ENCODE results near the gene MSLN. TPM values are rescaled to one million over a fixed set of nuclear protein-coding genes. Genes with fewer than 3 reads are reported as not detected.
A peak's percentile ranks its signal among the peaks of the same experiment; 100 is the strongest.

The MSLN gene
- total and polyA plus RNA-seq, 2 experiments from 2014 or later = not detected

DNA sequence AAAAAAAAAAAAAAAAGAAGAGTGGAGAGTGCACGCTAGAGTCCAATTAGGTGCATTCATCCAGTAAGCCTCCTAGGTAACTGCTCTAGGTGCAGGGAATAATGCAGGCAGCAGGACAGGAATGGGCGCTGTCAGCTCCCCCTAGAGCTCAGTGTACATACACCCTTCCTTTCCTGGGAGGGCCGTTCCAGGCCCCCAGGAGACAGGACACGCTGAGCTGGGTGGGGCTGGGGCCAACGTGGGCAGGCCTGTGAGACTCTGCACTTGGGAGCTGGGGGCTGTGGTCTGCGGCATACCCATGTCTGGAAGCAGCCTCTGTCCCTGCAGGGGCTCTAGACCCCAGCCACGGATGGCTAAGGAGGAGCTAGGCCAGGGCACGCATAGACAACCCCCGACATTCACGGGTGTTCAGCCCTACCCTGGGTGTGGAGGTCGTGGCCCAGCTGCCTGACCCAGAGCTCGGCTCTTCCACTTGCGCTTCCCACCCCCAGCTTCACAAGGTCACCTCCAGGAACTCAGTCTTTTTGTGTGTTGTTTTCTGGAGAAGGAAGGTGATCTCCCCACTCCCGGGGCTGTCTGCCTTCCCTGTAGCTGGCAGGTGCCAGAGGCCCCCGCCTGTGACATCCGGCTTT, 40.6 kb upstream of the MSLN start:
- no peak for TF ChIP-seq EZH2 (IDR thresholded peaks at IDR 0.05; ENCODE audit: insufficient read depth, poor library complexity, severe bottlenecking)
- H3K36me3 ChIP-seq (ENCODE audit: low read depth) = no peaks in the 10 kb centered on the region
- H3K4me1 ChIP-seq (ENCODE audit: insufficient read depth) = peaks cover 4% of the 10 kb centered on the region; the same call in 1 of the 2 replicates
- H3K4me3 ChIP-seq = peak overlapping the region; percentile 75
- in situ Hi-C loops (cut with MboI) = no loop called here
- H3K9ac ChIP-seq = peak overlapping the region; percentile 75
- no peaks in the 10 kb centered on the region for H4K20me1 ChIP-seq (ENCODE audit: insufficient read depth)
- peak; percentile 38 for DNase-seq
- H3K4me2 ChIP-seq (ENCODE audit: unreplicated experiment) = peak overlapping the region; percentile 76
- H3F3A ChIP-seq (ENCODE audit: insufficient read depth) = no peaks in the 10 kb centered on the region
- 10 to 18% methylated on average over 15 to 16 of the region's 16 CpGs for WGBS, 2 experiments (ENCODE audit: low coverage in 1 of 2, low lambda C conversion rate in 2 of 2, missing lambda C conversion rate in 2 of 2)
- H3K79me2 ChIP-seq (ENCODE audit: insufficient read depth) = no peaks in the 10 kb centered on the region; the same call in 1 of the 2 replicates
- H3K9me3 ChIP-seq (ENCODE audit: low read depth) = no peaks in the 10 kb centered on the region
- no peaks in the 10 kb centered on the region for H3K9me2 ChIP-seq (ENCODE audit: insufficient read depth)
- H2AFZ ChIP-seq = peak overlapping the region; percentile 72
- H3K27me3 ChIP-seq (replicated peaks; ENCODE audit: insufficient read depth) = no peaks in the 10 kb centered on the region
- peak overlapping the region; percentile 58 for H3K27ac ChIP-seq

DNA sequence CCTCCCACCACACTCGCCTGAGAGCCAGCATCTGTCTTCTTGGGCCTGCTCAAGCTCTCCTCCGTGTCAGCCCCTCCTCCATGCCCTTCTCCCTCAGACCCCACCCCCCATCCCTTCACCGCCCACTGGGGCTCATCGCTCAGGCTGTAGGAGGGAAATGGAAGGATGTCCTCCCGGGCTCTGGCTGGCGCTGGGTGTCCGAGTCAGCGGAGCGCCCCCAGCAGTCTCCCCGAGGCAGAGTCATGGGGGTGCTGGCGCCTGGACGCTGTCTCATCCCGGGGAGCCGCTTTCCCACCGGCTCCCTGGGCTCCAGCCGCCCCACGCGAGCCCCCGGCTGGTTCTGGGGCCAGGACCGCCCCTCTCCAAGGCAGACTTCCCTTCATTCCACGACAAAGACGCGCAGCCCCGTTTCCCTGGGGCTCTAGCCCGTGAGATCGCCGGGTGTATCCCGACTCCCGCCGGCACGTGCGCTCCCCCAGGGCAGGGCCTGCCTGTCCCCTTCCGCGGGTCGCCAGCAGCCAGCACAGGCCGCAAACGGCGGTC, 40.0 kb upstream of the MSLN start:
- Histone ChIP-seq H3K27ac (peak overlapping the region; percentile 58), H3K36me3 (ENCODE audit: low read depth) (no peaks in the 10 kb centered on the region), H3K9ac (peak overlapping the region; percentile 75), H3K9me3 (ENCODE audit: low read depth) (no peaks in the 10 kb centered on the region), H3K4me1 (ENCODE audit: insufficient read depth) (peaks cover 4% of the 10 kb centered on the region; the same call in 1 of the 2 replicates), H3K4me3 (peak overlapping the region; percentile 75), H3K79me2 (ENCODE audit: insufficient read depth) (no peaks in the 10 kb centered on the region; the same call in 1 of the 2 replicates), H4K20me1 (ENCODE audit: insufficient read depth) (no peaks in the 10 kb centered on the region), H3F3A (ENCODE audit: insufficient read depth) (no peaks in the 10 kb centered on the region), H2AFZ (peak overlapping the region; percentile 72), H3K4me2 (ENCODE audit: unreplicated experiment) (peak overlapping the region; percentile 76), H3K27me3 (replicated peaks; ENCODE audit: insufficient read depth) (no peaks in the 10 kb centered on the region), H3K9me2 (ENCODE audit: insufficient read depth) (no peaks in the 10 kb centered on the region)
- DNase-seq = peak; percentile 74
- WGBS, 2 experiments (ENCODE audit: low coverage in 1 of 2, low lambda C conversion rate in 2 of 2, missing lambda C conversion rate in 2 of 2) = 0 to 1% methylated on average over 32 to 38 of the region's 38 CpGs
- TF ChIP-seq EZH2phosphoT487 (IDR thresholded peaks at IDR 0.05; ENCODE audit: insufficient read depth, low read depth) (no peak), EZH2 (IDR thresholded peaks at IDR 0.05; ENCODE audit: insufficient read depth, poor library complexity, severe bottlenecking) (no peak)
- in situ Hi-C loops (cut with MboI) = no loop called here

DNA sequence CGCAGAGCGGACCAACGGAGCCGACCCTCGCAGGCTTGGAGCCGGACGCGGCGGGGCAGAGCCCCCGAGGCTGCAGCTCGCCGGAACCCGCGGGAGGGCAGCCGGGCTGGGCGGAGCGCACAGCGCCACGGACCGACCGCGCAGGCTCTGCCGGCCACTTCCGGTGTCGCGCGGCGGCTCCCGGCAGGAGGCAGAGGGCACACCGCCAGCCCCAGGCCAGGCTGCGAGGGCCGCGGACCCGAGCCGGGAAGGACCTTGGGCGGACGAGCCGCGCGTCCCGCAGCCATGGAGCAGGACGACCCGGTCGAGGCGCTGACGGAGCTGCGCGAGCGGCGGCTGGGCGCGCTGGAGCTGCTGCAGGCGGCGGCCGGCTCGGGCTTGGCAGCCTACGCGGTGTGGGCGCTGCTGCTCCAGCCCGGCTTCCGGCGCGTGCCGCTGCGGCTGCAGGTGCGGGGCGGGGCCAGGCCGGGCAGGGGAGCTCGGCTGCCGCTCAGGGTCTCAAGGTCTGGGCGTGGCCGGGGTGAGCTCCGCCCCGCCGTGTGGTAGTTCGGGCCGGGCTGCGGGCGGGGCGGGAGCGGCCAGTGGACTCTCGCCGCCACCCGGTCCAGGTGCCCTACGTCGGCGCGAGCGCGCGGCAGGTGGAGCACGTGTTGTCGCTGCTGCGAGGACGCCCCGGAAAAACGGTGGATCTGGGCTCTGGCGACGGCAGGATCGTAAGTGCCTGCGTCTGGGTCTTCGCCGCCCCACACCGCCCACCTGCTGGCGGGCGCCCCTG, 39.4 kb upstream of the MSLN start, which contains the start of gene ANTKMT:
Gene ANTKMT, plus strand, starts transcription at position 157 of the 775 bp plus-strand sequence. Its CDS starts 129 bp downstream, at position 286.
- DNase-seq = peak; percentile 86
- WGBS, 2 experiments (ENCODE audit: low coverage in 1 of 2, low lambda C conversion rate in 2 of 2, missing lambda C conversion rate in 2 of 2) = 7 to 11% methylated on average over 68 to 85 of the region's 106 CpGs

DNA sequence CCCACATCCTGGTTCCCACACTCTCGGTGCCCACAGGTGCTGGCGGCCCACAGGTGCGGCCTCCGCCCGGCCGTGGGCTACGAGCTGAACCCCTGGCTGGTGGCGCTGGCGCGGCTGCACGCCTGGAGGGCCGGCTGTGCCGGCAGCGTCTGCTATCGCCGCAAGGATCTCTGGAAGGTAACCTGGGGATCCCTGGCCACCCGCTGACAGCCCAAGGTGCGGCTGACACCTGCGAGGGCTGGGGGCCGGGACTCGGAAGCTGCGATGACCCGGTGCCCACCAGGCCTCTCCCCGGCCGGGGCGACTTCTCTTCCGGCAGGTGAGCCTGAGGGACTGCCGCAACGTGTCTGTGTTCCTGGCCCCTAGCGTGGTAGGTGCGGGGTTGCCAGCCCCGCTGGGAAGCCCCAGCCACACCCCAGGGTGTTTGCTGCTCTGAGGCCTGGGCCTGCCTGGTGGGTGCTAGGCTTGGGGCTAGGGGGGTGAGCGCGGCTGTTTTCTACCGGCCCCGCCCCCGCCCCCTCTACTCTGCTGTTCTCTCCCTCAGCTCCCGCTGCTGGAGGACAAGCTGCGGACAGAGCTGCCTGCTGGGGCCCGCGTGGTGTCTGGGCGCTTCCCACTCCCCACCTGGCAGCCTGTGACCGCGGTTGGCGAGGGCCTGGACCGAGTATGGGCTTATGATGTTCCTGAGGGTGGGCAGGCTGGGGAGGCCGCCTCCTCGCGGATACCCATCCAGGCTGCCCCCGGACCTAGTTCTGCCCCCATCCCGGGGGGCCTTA, 38.6 kb upstream of the MSLN start:
- Histone ChIP-seq H3K4me2 (ENCODE audit: unreplicated experiment) (peak overlapping the region; percentile 76), H2AFZ (no peak overlapping the region), H3K9me3 (ENCODE audit: low read depth) (no peaks in the 10 kb centered on the region), H4K20me1 (ENCODE audit: insufficient read depth) (no peaks in the 10 kb centered on the region), H3K79me2 (ENCODE audit: insufficient read depth) (no peaks in the 10 kb centered on the region; the same call in 1 of the 2 replicates), H3K9me2 (ENCODE audit: insufficient read depth) (no peaks in the 10 kb centered on the region), H3K36me3 (ENCODE audit: low read depth) (no peaks in the 10 kb centered on the region), H3F3A (ENCODE audit: insufficient read depth) (no peaks in the 10 kb centered on the region), H3K4me3 (peak overlapping the region; percentile 75), H3K4me1 (ENCODE audit: insufficient read depth) (peaks cover 4% of the 10 kb centered on the region; the same call in 1 of the 2 replicates), H3K27ac (no peak overlapping the region), H3K27me3 (replicated peaks; ENCODE audit: insufficient read depth) (no peaks in the 10 kb centered on the region), H3K9ac (no peak overlapping the region)
- in situ Hi-C loops (cut with MboI) = no loop called here
- no peak for TF ChIP-seq EZH2 (IDR thresholded peaks at IDR 0.05; ENCODE audit: insufficient read depth, poor library complexity, severe bottlenecking)
- TF ChIP-seq EZH2phosphoT487 (IDR thresholded peaks at IDR 0.05; ENCODE audit: insufficient read depth, low read depth) = no peak
- 89 to 90% methylated on average over 40 to 51 of the region's 51 CpGs for WGBS, 2 experiments (ENCODE audit: low coverage in 1 of 2, low lambda C conversion rate in 2 of 2, missing lambda C conversion rate in 2 of 2)
- no peak for DNase-seq

More for the DNA sequence above, 39.4 kb upstream of the MSLN start, which contains the start of gene ANTKMT:
- Histone ChIP-seq H3K27me3 (replicated peaks; ENCODE audit: insufficient read depth) (no peaks in the 10 kb centered on the region), H3K9ac (peak within 1 kb of the TSS; percentile 75), H3K27ac (peak within 1 kb of the TSS; percentile 58), H2AFZ (peak within 1 kb of the TSS; percentile 72), H3K4me3 (peak within 1 kb of the TSS; percentile 75), H3F3A (ENCODE audit: insufficient read depth) (no peaks in the 10 kb centered on the region), H3K9me3 (ENCODE audit: low read depth) (no peaks in the 10 kb centered on the region), H3K4me2 (ENCODE audit: unreplicated experiment) (peak within 1 kb of the TSS; percentile 76), H3K79me2 (ENCODE audit: insufficient read depth) (no peaks in the 10 kb centered on the region; the same call in 1 of the 2 replicates), H3K4me1 (ENCODE audit: insufficient read depth) (peaks cover 4% of the 10 kb centered on the region; the same call in 1 of the 2 replicates), H3K36me3 (ENCODE audit: low read depth) (no peaks in the 10 kb centered on the region), H4K20me1 (ENCODE audit: insufficient read depth) (no peaks in the 10 kb centered on the region), H3K9me2 (ENCODE audit: insufficient read depth) (no peaks in the 10 kb centered on the region)
- in situ Hi-C loops (cut with MboI) = no loop called here
- no peak for TF ChIP-seq EZH2phosphoT487 (IDR thresholded peaks at IDR 0.05; ENCODE audit: insufficient read depth, low read depth)
